ENCODE measurements around the gene GPR63. TPM values are rescaled to one million over a fixed set of nuclear protein-coding genes. Genes with fewer than 3 reads are reported as not detected.

Gene GPR63
- total and polyA plus RNA-seq, 2 of the 4 experiments (the other 2 are of a cell fraction): 0.36 to 0.44 TPM

- H2BK20ac ChIP-seq (ENCODE audit: low read depth, low read length): no peak overlapping the region
- ATAC-seq (ENCODE audit: low read depth): no peak
- BruUV-seq (replicated peaks): no TSS peak
These were observed 47.4 kb downstream of the GPR63 start for GRCh38 chr6:96789871-96790270.

More at GRCh38 chr6:96789871-96790270, 47.4 kb downstream of the GPR63 start:
- intact Hi-C loops (cut with micrococcal nuclease): no loop called here
- Histone ChIP-seq H3K9me3 (ENCODE audit: control insufficient read depth, insufficient read depth, low read length) (no peaks in the 10 kb centered on the region), H4K5ac (ENCODE audit: low read depth, low read length) (no peak overlapping the region), H4K20me1 (ENCODE audit: insufficient read depth, low read length) (no peaks in the 10 kb centered on the region), H3K23ac (ENCODE audit: low read depth, low read length) (no peak overlapping the region), H3K4me2 (ENCODE audit: low read depth, low read length) (no peak overlapping the region), H3K27ac (ENCODE audit: insufficient read depth, low read length) (no peak overlapping the region), H3K14ac (replicated peaks; ENCODE audit: low read depth, low read length) (no peak overlapping the region), H2BK5ac (ENCODE audit: low read depth, low read length, poor library complexity, severe bottlenecking) (no peak overlapping the region), H3K4me1 (ENCODE audit: control insufficient read depth, insufficient read depth, low read length) (no peaks in the 10 kb centered on the region; the same call in 1 of the 2 replicates), H3K79me1 (ENCODE audit: low read depth in 1 of 2, low read length in 2 of 2) (no peaks in the 10 kb centered on the region), H2BK120ac (ENCODE audit: low read depth, low read length) (no peak overlapping the region), H3K9ac (ENCODE audit: low read depth, low read length) (no peak overlapping the region), H2AK5ac (ENCODE audit: low read depth, low read length) (no peak overlapping the region), H3K4ac (ENCODE audit: low read depth, low read length) (no peak overlapping the region), H4K8ac (ENCODE audit: low read depth in 2 of 2, low read length in 2 of 2) (no peak overlapping the region), H2AK9ac (replicated peaks; ENCODE audit: low read depth, low read length, poor library complexity) (no peak overlapping the region), H4K91ac (ENCODE audit: insufficient read depth, low read depth, low read length) (no peak overlapping the region), H3K9me1 (ENCODE audit: insufficient read depth, low read length) (no peaks in the 10 kb centered on the region), H2BK15ac (ENCODE audit: low read depth, low read length) (no peak overlapping the region), H3K56ac (ENCODE audit: extremely low read depth, insufficient read depth, low read length) (no peak overlapping the region), H3K36me3 (ENCODE audit: control insufficient read depth, insufficient read depth, low read length) (no peaks in the 10 kb centered on the region), H3K4me3 (ENCODE audit: insufficient read depth, low read depth, low read length) (no peak overlapping the region), H3K18ac (ENCODE audit: low read depth, low read length) (no peak overlapping the region), H3K27me3 (ENCODE audit: control insufficient read depth, insufficient read depth, low read length) (no peaks in the 10 kb centered on the region), H2AFZ (replicated peaks; ENCODE audit: low read length, poor library complexity) (no peak overlapping the region)
- ChIA-PET POLR2A (ENCODE audit: unreplicated experiment) (no interaction called here), CTCF (no interaction called here)
- no peak for TF ChIP-seq POLR2A (IDR thresholded peaks at IDR 0.05; ENCODE audit: low read depth, low read length)
- TF ChIP-seq CHD1 (IDR thresholded peaks at IDR 0.05; ENCODE audit: low read depth, low read length): no peak
- no peak for TF ChIP-seq MAZ (IDR thresholded peaks at IDR 0.05; ENCODE audit: borderline replicate concordance, low read depth, low read length)
- TF ChIP-seq MAFK (IDR thresholded peaks at IDR 0.05; ENCODE audit: low read depth, low read length): no peak
- TF ChIP-seq BHLHE40 (IDR thresholded peaks at IDR 0.05; ENCODE audit: low read depth, low read length): no peak
- no peak for TF ChIP-seq MXI1 (IDR thresholded peaks at IDR 0.05; ENCODE audit: borderline replicate concordance, low read depth, low read length)
- TF ChIP-seq USF2 (IDR thresholded peaks at IDR 0.05; ENCODE audit: low read depth, low read length): no peak
- no peak for TF ChIP-seq RFX5 (IDR thresholded peaks at IDR 0.05; ENCODE audit: low read depth, low read length)
- no peak for TF ChIP-seq ELK1 (IDR thresholded peaks at IDR 0.05; ENCODE audit: borderline replicate concordance, low read depth, low read length)
- TF ChIP-seq FOS (IDR thresholded peaks at IDR 0.05; ENCODE audit: low read depth, low read length): no peak
- no peak for TF ChIP-seq SMC3 (IDR thresholded peaks at IDR 0.05; ENCODE audit: low read depth, low read length)
- no peak for TF ChIP-seq CEBPB (IDR thresholded peaks at IDR 0.05; ENCODE audit: low read depth, low read length)
- TF ChIP-seq NFE2L2 (IDR thresholded peaks at IDR 0.05; ENCODE audit: low read depth, low read length): no peak
- no peak for TF ChIP-seq RAD21 (IDR thresholded peaks at IDR 0.05; ENCODE audit: low read length)
- TF ChIP-seq RCOR1 (IDR thresholded peaks at IDR 0.05; ENCODE audit: insufficient replicate concordance, low read length): no peak
- no peak for TF ChIP-seq CTCF (conservative IDR thresholded peaks at IDR 0.05; ENCODE audit: low read depth, low read length)
- in situ Hi-C loops (cut with MboI; ENCODE audit: low sequenced_read_pairs): no loop called here
- dilution Hi-C loops (cut with HindIII; ENCODE audit: low sequenced_read_pairs, unreplicated experiment): no loop called here
- no peak for DNase-seq
- no CpG with 5 or more reads among the region's 3 CpGs for WGBS, 2 experiments (ENCODE audit: extremely low coverage in 2 of 2, insufficient read length in 1 of 2)
